ENCODE data around the gene IRF3.
"Not testable (repeated sequence)": the region's sequence is repeated elsewhere in the genome, so short reads cannot be mapped to it uniquely, and the experiment has no call there.

The IRF3 gene

DNA sequence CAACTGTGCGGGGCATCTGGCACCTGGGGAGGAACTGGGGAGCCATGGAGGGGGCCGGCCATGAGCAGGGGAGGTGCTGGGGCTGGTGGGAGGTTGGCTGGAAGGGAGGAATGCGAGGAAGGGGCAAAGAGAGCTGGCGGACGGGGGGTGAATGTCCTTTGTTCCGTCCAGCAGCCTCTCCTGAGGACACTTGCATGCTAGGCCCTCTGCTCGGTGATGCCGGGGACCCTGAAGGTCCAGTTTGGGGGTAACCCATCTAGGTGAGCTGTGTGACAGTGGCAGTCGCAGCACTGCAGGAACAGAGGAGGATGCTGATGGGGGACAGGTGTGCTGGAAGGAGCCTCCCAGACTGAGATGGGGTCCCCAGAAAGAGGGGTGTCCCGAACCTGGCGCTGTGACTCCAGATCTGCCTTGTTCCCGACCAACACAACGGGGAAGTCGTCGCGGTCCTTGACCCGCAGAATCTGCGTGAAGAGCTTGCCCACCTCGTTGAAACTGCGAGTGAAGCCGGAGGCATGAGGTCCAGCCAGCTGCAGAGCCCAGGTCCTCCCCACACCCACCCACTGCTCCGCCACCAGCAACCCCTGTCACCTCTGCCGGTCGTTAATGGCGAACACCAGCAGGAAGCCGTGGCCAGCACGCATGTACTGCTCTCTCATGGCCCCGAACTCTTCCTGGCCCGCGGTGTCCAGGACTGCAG lies 29.3 kb downstream of the IRF3 start:
- Histone ChIP-seq H3K4ac (ENCODE audit: low read depth in 1 of 2, low read length in 2 of 2) (no peak overlapping the region), H3K23ac (ENCODE audit: low read length in 2 of 2) (peak overlapping the region in 1 of 2 experiments; percentile 11), H2BK15ac (ENCODE audit: low read depth, poor library complexity, severe bottlenecking) (no peak overlapping the region), H3K27ac (ENCODE audit: low read length, poor library complexity, severe bottlenecking) (no peak overlapping the region), H2BK12ac (ENCODE audit: low read length in 2 of 2) (peak overlapping the region; percentile 2 to 63), H3K14ac (ENCODE audit: low read length in 2 of 2) (peak overlapping the region in 1 of 2 experiments; percentile 11), H3K79me1 (replicated peaks; ENCODE audit: low read length, poor library complexity, severe bottlenecking) (peaks cover 1% of the 10 kb centered on the region), H3K9me3 (ENCODE audit: control insufficient read depth, low read length) (no peaks in the 10 kb centered on the region), H4K91ac (ENCODE audit: low read length) (peak overlapping the region; percentile 35), H2BK120ac (ENCODE audit: low read depth, low read length) (no peak overlapping the region), H3K4me3 (ENCODE audit: insufficient read depth in 1 of 2, low read depth in 1 of 2, low read length in 2 of 2) (no peak overlapping the region), H3K4me1 (ENCODE audit: control insufficient read depth, insufficient read depth, low read depth, low read length) (peaks cover 35% of the 10 kb centered on the region), H3K36me3 (ENCODE audit: control insufficient read depth in 1 of 2, insufficient read depth in 2 of 2, low read depth in 1 of 2, low read length in 2 of 2) (peaks cover 17 to 19% of the 10 kb centered on the region in 2 experiments), H2BK5ac (ENCODE audit: low read depth, low read length, poor library complexity, severe bottlenecking) (no peak overlapping the region), H2AK5ac (ENCODE audit: low read length, severe bottlenecking) (peak overlapping the region; percentile 2), H3K27me3 (ENCODE audit: control insufficient read depth in 1 of 2, insufficient read depth in 1 of 2, low read length in 2 of 2) (no peaks in the 10 kb centered on the region), H2AFZ (ENCODE audit: low read depth, low read length) (no peak overlapping the region), H3K4me2 (ENCODE audit: low read length, poor library complexity, severe bottlenecking) (no peak overlapping the region), H4K8ac (ENCODE audit: low read length) (peak overlapping the region; percentile 40), H3K18ac (ENCODE audit: low read depth in 1 of 2, low read length in 2 of 2) (no peak overlapping the region), H3K9ac (ENCODE audit: low read length) (peak overlapping the region; percentile 4)
- peak; percentile 7 for DNase-seq
- WGBS, result 83% methylated on average over 30 of the region's 30 CpGs

DNA sequence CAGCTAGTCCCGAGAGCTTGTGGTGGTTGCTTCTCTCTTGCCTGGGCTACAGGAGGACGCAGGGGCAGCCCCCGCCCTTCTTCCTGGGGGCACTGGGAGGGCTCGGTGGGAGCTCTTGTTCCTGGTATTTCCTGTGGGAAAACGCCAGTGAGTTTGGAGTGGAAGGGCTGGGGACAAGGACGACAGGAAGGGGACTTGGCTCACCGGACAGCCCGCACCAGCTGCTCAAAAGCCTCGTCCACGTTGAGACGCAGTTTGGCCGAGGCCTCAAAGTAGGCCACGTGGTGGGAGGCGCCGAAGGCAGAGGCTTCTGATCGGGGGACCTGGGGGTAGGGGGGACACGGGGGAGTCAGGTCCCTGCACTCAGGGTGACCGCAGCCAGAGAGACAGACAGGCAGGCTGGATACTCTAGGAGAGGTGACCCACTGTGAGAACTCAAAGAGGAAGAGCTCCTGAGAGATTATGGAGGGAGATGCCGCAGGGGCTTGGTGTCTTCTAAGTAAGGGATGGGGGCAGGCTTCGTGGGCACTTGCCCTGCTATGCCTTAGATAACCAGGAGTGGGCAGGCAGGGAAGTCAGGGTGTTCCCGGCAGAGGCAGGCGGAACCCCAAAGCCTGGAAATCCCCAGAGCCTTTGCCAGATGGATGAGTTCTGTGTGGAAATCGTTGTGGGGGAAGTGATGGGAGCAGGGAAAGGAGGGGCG lies 30.0 kb downstream of the IRF3 start:
- H3K4me1 ChIP-seq (ENCODE audit: control insufficient read depth, insufficient read depth, low read depth, low read length), result peaks cover 40% of the 10 kb centered on the region
- WGBS, result 65% methylated on average over 24 of the region's 24 CpGs
- H2BK120ac ChIP-seq (ENCODE audit: low read depth, low read length), result no peak overlapping the region
- H2AFZ ChIP-seq (ENCODE audit: low read depth, low read length), result no peak overlapping the region
- peaks cover 17 to 19% of the 10 kb centered on the region in 2 experiments for H3K36me3 ChIP-seq (ENCODE audit: control insufficient read depth in 1 of 2, insufficient read depth in 2 of 2, low read depth in 1 of 2, low read length in 2 of 2)
- H4K8ac ChIP-seq (ENCODE audit: low read length), result no peak overlapping the region
- H3K27ac ChIP-seq (ENCODE audit: low read length, poor library complexity, severe bottlenecking), result no peak overlapping the region
- no peaks in the 10 kb centered on the region for H3K27me3 ChIP-seq (ENCODE audit: control insufficient read depth in 1 of 2, insufficient read depth in 1 of 2, low read length in 2 of 2)
- H3K18ac ChIP-seq (ENCODE audit: low read depth in 1 of 2, low read length in 2 of 2), result peak overlapping the region in 1 of 2 experiments; percentile 18
- peak; percentile 61 for DNase-seq
- H3K4me3 ChIP-seq (ENCODE audit: insufficient read depth in 1 of 2, low read depth in 1 of 2, low read length in 2 of 2), result no peak overlapping the region
- H3K23ac ChIP-seq (ENCODE audit: low read length in 2 of 2), result no peak overlapping the region
- H3K79me1 ChIP-seq (replicated peaks; ENCODE audit: low read length, poor library complexity, severe bottlenecking), result peaks cover 1% of the 10 kb centered on the region
- H3K9ac ChIP-seq (ENCODE audit: low read length), result peak overlapping the region; percentile 4
- H3K4me2 ChIP-seq (ENCODE audit: low read length, poor library complexity, severe bottlenecking), result no peak overlapping the region
- no peak overlapping the region for H2BK5ac ChIP-seq (ENCODE audit: low read depth, low read length, poor library complexity, severe bottlenecking)
- H2BK15ac ChIP-seq (ENCODE audit: low read depth, poor library complexity, severe bottlenecking), result no peak overlapping the region
- H3K14ac ChIP-seq (ENCODE audit: low read length in 2 of 2), result no peak overlapping the region
- peak overlapping the region; percentile 18 for H4K91ac ChIP-seq (ENCODE audit: low read length)
- H3K9me3 ChIP-seq (ENCODE audit: control insufficient read depth, low read length), result no peaks in the 10 kb centered on the region
- no peak overlapping the region for H2BK12ac ChIP-seq (ENCODE audit: low read length in 2 of 2)
- H2AK5ac ChIP-seq (ENCODE audit: low read length, severe bottlenecking), result no peak overlapping the region
- peak overlapping the region in 1 of 2 experiments; percentile 38 for H3K4ac ChIP-seq (ENCODE audit: low read depth in 1 of 2, low read length in 2 of 2)

DNA sequence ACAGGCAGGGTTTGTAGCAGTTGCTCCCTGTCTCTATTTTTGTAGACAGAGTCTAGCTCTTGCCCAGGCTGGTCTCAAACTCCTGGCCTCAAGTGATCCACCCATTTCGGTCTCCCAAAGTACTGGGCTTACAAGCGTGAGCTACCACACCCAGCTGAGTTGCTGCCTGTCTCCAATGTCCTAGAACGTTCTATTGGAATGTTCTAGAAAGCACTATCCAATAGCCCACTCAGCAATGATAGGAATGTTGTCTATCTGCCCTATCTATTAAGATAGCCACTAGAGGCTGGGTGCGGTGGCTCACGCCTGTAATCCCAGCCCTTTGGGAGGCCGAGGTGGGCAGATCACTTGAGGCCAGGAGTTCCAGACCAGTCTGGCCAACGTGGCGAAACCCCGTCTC lies 32.4 kb downstream of the IRF3 start:
- not testable (repeated sequence) for H2BK12ac ChIP-seq (ENCODE audit: low read length in 2 of 2); H3K14ac ChIP-seq (ENCODE audit: low read length in 2 of 2); H3K23ac ChIP-seq (ENCODE audit: low read length in 2 of 2); H3K4ac ChIP-seq (ENCODE audit: low read depth in 1 of 2, low read length in 2 of 2); H2BK120ac ChIP-seq (ENCODE audit: low read depth, low read length); H2AFZ ChIP-seq (ENCODE audit: low read depth, low read length); H2AK5ac ChIP-seq (ENCODE audit: low read length, severe bottlenecking); H3K9ac ChIP-seq (ENCODE audit: low read length); H4K91ac ChIP-seq (ENCODE audit: low read length); H3K9me3 ChIP-seq (ENCODE audit: control insufficient read depth, low read length); H3K27me3 ChIP-seq (ENCODE audit: control insufficient read depth in 1 of 2, insufficient read depth in 1 of 2, low read length in 2 of 2); H3K4me3 ChIP-seq (ENCODE audit: insufficient read depth in 1 of 2, low read depth in 1 of 2, low read length in 2 of 2); DNase-seq; H2BK5ac ChIP-seq (ENCODE audit: low read depth, low read length, poor library complexity, severe bottlenecking); H3K4me2 ChIP-seq (ENCODE audit: low read length, poor library complexity, severe bottlenecking); H3K27ac ChIP-seq (ENCODE audit: low read length, poor library complexity, severe bottlenecking); H3K79me1 ChIP-seq (replicated peaks; ENCODE audit: low read length, poor library complexity, severe bottlenecking)
- Histone ChIP-seq H3K4me1 (ENCODE audit: control insufficient read depth, insufficient read depth, low read depth, low read length) (peaks cover 31% of the 10 kb centered on the region), H2BK15ac (ENCODE audit: low read depth, poor library complexity, severe bottlenecking) (peak overlapping the region; percentile 15), H4K8ac (ENCODE audit: low read length) (peak overlapping the region; percentile 36), H3K36me3 (ENCODE audit: control insufficient read depth in 1 of 2, insufficient read depth in 2 of 2, low read depth in 1 of 2, low read length in 2 of 2) (peaks cover 20 to 28% of the 10 kb centered on the region in 2 experiments), H3K18ac (ENCODE audit: low read depth in 1 of 2, low read length in 2 of 2) (peak overlapping the region in 1 of 2 experiments; percentile 23)
- WGBS, result 89% methylated on average over 9 of the region's 9 CpGs

DNA sequence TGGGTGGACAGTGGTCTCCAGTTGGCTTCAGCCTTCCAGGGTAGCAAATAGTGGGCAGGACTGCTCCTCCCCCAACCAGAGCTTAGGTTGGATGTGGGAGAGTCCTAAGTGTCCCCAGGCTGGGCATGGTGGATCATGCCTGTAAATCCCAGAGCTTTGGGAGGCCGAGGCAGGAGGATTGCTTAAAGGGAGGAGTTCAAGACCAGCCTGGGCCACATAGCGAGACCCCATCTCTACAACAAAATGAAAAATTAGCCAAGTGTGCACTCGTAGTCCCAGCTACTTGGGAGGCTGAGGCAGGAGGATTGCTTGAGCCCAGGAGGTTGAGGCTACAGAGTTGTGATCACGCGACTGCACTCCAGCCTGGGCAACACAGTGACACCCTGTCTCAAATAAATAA lies 33.1 kb downstream of the IRF3 start:
- Histone ChIP-seq H2AK5ac (ENCODE audit: low read length, severe bottlenecking) (no peak overlapping the region), H3K4ac (ENCODE audit: low read depth in 1 of 2, low read length in 2 of 2) (no peak overlapping the region), H3K9me3 (ENCODE audit: control insufficient read depth, low read length) (no peaks in the 10 kb centered on the region), H3K4me2 (ENCODE audit: low read length, poor library complexity, severe bottlenecking) (no peak overlapping the region), H3K18ac (ENCODE audit: low read depth in 1 of 2, low read length in 2 of 2) (no peak overlapping the region), H3K9ac (ENCODE audit: low read length) (no peak overlapping the region), H3K27me3 (ENCODE audit: control insufficient read depth in 1 of 2, insufficient read depth in 1 of 2, low read length in 2 of 2) (no peaks in the 10 kb centered on the region), H3K4me3 (ENCODE audit: insufficient read depth in 1 of 2, low read depth in 1 of 2, low read length in 2 of 2) (no peak overlapping the region), H3K14ac (ENCODE audit: low read length in 2 of 2) (no peak overlapping the region), H3K79me1 (replicated peaks; ENCODE audit: low read length, poor library complexity, severe bottlenecking) (no peaks in the 10 kb centered on the region), H2BK120ac (ENCODE audit: low read depth, low read length) (no peak overlapping the region), H3K27ac (ENCODE audit: low read length, poor library complexity, severe bottlenecking) (no peak overlapping the region), H2AFZ (ENCODE audit: low read depth, low read length) (no peak overlapping the region), H4K8ac (ENCODE audit: low read length) (no peak overlapping the region), H4K91ac (ENCODE audit: low read length) (no peak overlapping the region), H3K4me1 (ENCODE audit: control insufficient read depth, insufficient read depth, low read depth, low read length) (peaks cover 26% of the 10 kb centered on the region), H3K36me3 (ENCODE audit: control insufficient read depth in 1 of 2, insufficient read depth in 2 of 2, low read depth in 1 of 2, low read length in 2 of 2) (peaks cover 25 to 31% of the 10 kb centered on the region in 2 experiments), H2BK12ac (ENCODE audit: low read length in 2 of 2) (no peak overlapping the region), H3K23ac (ENCODE audit: low read length in 2 of 2) (no peak overlapping the region), H2BK5ac (ENCODE audit: low read depth, low read length, poor library complexity, severe bottlenecking) (no peak overlapping the region), H2BK15ac (ENCODE audit: low read depth, poor library complexity, severe bottlenecking) (no peak overlapping the region)
- DNase-seq, result no peak
- WGBS, result 91% methylated on average over 4 of the region's 5 CpGs
